ENCODE data around the gene PDCD2L.

Gene PDCD2L

DNA sequence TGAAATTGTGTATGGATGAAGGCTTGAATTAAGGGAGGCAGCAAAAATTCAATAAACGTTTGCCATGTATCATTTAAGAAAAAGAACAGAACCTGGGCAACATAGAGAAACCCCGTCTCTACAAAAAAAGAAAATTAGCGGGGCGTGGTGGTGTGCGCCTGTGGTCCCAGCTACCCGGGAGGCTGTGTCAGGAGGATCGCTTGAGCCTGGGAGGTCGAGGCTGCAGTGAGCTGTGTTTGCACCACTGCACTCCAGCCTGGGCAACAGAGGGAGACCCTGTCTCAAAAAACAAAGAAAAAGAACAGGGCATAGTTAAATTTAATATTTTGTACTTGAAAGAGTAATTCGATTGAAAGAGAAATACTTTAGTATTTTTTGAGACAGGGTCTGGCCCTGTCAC lies 25.4 kb downstream of the PDCD2L start:
- no peaks in the 10 kb centered on the region for H3K27me3 ChIP-seq (replicated peaks)
- H3K4me3 ChIP-seq (ENCODE audit: low read depth, low read length) = peak overlapping the region; percentile 94
- no peak overlapping the region for H3K27ac ChIP-seq
- TF ChIP-seq, protein P1, sequence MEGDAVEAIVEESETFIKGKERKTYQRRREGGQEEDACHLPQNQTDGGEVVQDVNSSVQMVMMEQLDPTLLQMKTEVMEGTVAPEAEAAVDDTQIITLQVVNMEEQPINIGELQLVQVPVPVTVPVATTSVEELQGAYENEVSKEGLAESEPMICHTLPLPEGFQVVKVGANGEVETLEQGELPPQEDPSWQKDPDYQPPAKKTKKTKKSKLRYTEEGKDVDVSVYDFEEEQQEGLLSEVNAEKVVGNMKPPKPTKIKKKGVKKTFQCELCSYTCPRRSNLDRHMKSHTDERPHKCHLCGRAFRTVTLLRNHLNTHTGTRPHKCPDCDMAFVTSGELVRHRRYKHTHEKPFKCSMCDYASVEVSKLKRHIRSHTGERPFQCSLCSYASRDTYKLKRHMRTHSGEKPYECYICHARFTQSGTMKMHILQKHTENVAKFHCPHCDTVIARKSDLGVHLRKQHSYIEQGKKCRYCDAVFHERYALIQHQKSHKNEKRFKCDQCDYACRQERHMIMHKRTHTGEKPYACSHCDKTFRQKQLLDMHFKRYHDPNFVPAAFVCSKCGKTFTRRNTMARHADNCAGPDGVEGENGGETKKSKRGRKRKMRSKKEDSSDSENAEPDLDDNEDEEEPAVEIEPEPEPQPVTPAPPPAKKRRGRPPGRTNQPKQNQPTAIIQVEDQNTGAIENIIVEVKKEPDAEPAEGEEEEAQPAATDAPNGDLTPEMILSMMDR (IDR thresholded peaks at IDR 0.05; ENCODE audit: low read depth, low read length, missing control alignments) = no peak
- in situ Hi-C loops (cut with HindIII; ENCODE audit: low pct_ligation_motif_present, low sequenced_read_pairs) = no loop called here
- H3K36me3 ChIP-seq (replicated peaks) = peaks cover 7% of the 10 kb centered on the region
- DNase-seq = no peak

DNA sequence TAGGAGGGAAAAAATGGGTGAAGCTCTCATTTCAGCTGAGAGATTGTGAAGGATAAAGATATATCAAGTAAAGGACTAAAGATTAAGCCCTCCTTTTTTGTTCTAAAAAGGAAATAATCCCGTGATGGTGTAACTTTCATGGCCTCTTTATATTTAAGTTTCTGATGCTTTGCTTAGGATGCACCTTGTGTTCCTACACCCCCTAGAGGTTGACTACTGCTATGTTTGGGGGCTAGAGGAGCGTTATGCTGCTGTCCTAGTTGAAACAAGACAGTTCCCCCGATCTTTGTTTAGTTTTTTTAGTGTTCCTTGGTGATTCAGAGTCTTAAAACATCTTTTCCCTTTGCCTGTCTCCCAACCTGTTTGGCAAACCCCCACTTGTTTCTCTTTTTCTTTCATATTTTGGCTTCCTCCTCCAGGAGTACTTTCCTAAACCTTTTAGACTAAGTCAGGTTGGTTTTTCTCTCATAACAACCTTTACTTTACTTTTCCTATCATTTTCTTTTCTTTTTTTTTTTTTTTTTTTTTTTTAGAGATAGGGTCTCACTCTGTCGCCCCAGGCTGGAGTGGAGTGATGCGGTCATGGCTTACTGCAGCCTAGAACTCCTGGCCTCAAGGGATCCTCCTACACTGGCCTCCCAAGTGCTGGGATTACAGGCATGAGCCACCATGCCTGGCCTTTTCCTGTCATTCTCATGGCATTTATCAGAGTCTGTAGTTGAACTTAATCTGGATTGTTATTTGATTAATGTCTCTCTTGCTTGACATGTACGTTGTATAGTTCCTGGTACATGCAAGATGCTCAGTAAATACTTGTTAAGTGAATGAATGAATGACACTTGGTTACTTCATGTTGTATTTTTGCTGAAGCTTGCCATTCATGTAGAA lies 26.8 kb downstream of the PDCD2L start:
- TF ChIP-seq, protein P1 (IDR thresholded peaks at IDR 0.05; ENCODE audit: low read depth, low read length, missing control alignments) = peak; percentile 84
- Histone ChIP-seq H3K36me3 (replicated peaks) (peaks cover 16% of the 10 kb centered on the region), H3K27ac (peak overlapping the region; percentile 53), H3K4me3 (ENCODE audit: low read depth, low read length) (no peak overlapping the region), H3K27me3 (replicated peaks) (no peaks in the 10 kb centered on the region)
- peak; percentile 41 for DNase-seq
- in situ Hi-C loops (cut with HindIII; ENCODE audit: low pct_ligation_motif_present, low sequenced_read_pairs) = no loop called here

DNA sequence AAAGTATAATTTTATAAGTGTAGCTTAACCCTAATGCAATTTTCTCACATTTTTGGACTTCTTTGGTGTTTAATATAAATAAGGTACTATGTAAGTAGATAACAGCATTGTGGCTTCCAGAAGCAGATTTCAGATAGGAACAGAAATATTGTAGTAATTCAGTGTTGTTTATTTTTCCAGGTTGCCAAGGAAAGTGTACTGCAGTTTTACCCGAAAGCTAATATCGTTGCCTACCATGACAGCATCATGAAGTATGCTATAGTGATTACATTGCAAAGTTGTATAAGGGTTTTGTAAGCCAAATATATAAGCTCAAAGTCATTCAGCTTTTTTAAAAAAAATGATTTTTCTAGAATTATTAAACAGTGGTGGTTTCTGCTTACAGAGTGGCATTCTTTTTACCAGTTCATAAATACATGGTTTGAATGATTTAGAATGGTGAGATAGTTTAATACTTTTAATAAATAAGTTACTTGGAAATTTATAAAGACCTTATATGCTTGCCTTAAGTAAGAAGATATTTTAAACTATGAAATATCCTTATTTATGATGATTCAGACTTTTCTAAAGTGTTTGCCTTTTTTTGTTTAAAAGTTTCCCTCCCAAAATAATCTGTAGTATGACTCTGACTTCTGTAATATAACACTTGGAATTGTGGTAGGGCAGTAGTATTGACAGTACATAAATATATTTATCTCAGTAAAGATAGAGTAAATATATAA lies 27.6 kb downstream of the PDCD2L start:
- Histone ChIP-seq H3K4me3 (ENCODE audit: low read depth, low read length) (no peak overlapping the region), H3K27ac (peak overlapping the region; percentile 63), H3K27me3 (replicated peaks) (no peaks in the 10 kb centered on the region), H3K36me3 (replicated peaks) (peaks cover 21% of the 10 kb centered on the region)
- peak; percentile 24 for DNase-seq
- TF ChIP-seq, protein P1 (IDR thresholded peaks at IDR 0.05; ENCODE audit: low read depth, low read length, missing control alignments) = no peak
- in situ Hi-C loops (cut with HindIII; ENCODE audit: low pct_ligation_motif_present, low sequenced_read_pairs) = no loop called here

DNA sequence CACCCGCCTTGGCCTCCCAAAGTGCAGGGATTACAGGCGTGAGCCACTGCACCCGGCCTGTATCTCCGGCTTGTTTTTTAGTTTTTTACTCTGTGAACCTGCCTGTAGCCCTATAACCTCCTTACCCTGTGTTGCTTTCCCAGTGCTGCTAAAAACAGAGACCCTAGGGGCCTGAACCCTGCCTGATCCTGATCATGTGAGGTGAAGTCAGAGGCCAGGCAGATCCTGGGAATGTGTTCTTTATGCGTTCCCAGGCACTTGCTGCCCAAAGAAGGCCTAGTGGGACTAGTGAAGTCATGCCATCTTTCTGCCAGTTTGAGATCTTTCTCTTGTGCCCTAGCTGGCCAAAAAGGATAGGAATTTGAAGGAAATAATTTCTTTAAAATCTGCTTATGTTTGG lies 28.6 kb downstream of the PDCD2L start:
- peak; percentile 18 for DNase-seq
- in situ Hi-C loops (cut with HindIII; ENCODE audit: low pct_ligation_motif_present, low sequenced_read_pairs) = no loop called here
- Histone ChIP-seq H3K27me3 (replicated peaks) (no peaks in the 10 kb centered on the region), H3K36me3 (replicated peaks) (peaks cover 30% of the 10 kb centered on the region), H3K4me3 (ENCODE audit: low read depth, low read length) (no peak overlapping the region), H3K27ac (peak overlapping the region; percentile 63)
- TF ChIP-seq, protein P1 (IDR thresholded peaks at IDR 0.05; ENCODE audit: low read depth, low read length, missing control alignments) = no peak

DNA sequence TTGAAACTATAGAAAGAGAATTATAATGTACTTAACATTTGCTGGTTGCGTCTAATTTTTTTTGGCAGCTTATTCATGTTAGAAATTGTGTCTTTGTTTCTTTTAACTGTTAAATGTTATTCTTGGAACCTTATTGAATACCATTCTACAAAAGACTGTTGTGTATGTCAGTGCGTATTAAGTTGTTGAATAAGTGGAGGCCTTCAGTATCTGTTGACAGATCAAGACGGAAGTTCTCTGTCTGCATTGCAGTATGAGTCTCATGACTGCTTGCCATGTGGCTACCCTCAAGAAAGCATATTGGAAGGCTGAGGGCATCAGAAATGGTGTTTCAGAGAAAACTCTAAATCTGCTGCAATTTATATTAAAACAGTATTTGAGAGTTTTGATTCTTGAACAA lies 32.5 kb downstream of the PDCD2L start:
- TF ChIP-seq, protein P1 (IDR thresholded peaks at IDR 0.05; ENCODE audit: low read depth, low read length, missing control alignments) = no peak
- H3K4me3 ChIP-seq (ENCODE audit: low read depth, low read length) = no peak overlapping the region
- H3K27me3 ChIP-seq (replicated peaks) = no peaks in the 10 kb centered on the region
- peaks cover 57% of the 10 kb centered on the region for H3K36me3 ChIP-seq (replicated peaks)
- peak; percentile 72 for DNase-seq
- in situ Hi-C loops (cut with HindIII; ENCODE audit: low pct_ligation_motif_present, low sequenced_read_pairs) = no loop called here
- peak overlapping the region; percentile 73 for H3K27ac ChIP-seq

Measured in brain microvascular endothelial cell (primary cell).